Urothelium cell line (cell line): ENCODE data around the gene CNTRL.

ENCODE experiments used
- DNase-seq: peaks from one replicate; pipeline ENCODE4 v3.0.0; 2011; ENCODE audit warnings: low spot score, mixed read lengths
- FAIRE-seq: peaks from 2 replicates; lab custom pipeline; 2011; peaks lifted over from hg19 to GRCh38; lab: Jason Lieb, UNC

Gene CNTRL

GRCh38 chr9:121199921-121200320, 125.2 kb downstream of the CNTRL start:
- FAIRE-seq (no peak), DNase-seq (no peak)

- DNase-seq (no peak), FAIRE-seq (no peak)
These were observed 125.6 kb downstream of the CNTRL start for GRCh38 chr9:121200356-121200755.

- FAIRE-seq (no peak), DNase-seq (peak; percentile 25)
These were observed 126.4 kb downstream of the CNTRL start for GRCh38 chr9:121201045-121201737.

GRCh38 chr9:121201738-121202533, 127.2 kb downstream of the CNTRL start, which contains the start of gene RAB14:
TSS of gene RAB14 (minus strand) at chr9:121201869. CDS start at chr9:121193412, 8,457 bp downstream.
- DNase-seq (peak; percentile 99), FAIRE-seq (no peak)

- FAIRE-seq: no peak
These were observed 129.4 kb downstream of the CNTRL start for GRCh38 chr9:121204121-121204520.

GRCh38 chr9:121204611-121205010, 129.9 kb downstream of the CNTRL start:
- DNase-seq (no peak), FAIRE-seq (no peak)

More at GRCh38 chr9:121204121-121204520, 129.4 kb downstream of the CNTRL start:
- no peak for DNase-seq

- FAIRE-seq: no peak
These were observed 132.0 kb downstream of the CNTRL start for GRCh38 chr9:121206516-121207370.

GRCh38 chr9:121207371-121207940, 132.7 kb downstream of the CNTRL start:
- no peak for DNase-seq
- FAIRE-seq: no peak

More at GRCh38 chr9:121206516-121207370, 132.0 kb downstream of the CNTRL start:
- no peak for DNase-seq

GRCh38 chr9:121210536-121210935, 135.8 kb downstream of the CNTRL start:
- FAIRE-seq (no peak), DNase-seq (no peak)

GRCh38 chr9:121213136-121213806, 138.5 kb downstream of the CNTRL start:
- FAIRE-seq (no peak), DNase-seq (peak; percentile 84)

GRCh38 chr9:121214005-121214404, 139.2 kb downstream of the CNTRL start:
- FAIRE-seq (no peak), DNase-seq (no peak)

GRCh38 chr9:121216271-121216805, 141.6 kb downstream of the CNTRL start:
- FAIRE-seq (no peak), DNase-seq (no peak)

- DNase-seq (no peak), FAIRE-seq (no peak)
These were observed 143.0 kb downstream of the CNTRL start for GRCh38 chr9:121217609-121218292.

- FAIRE-seq: no peak
- DNase-seq: no peak
These were observed 143.7 kb downstream of the CNTRL start for GRCh38 chr9:121218357-121219027.

- no peak for FAIRE-seq
- DNase-seq: no peak
These were observed 144.8 kb downstream of the CNTRL start for GRCh38 chr9:121219530-121219929.

- no peak for FAIRE-seq
- no peak for DNase-seq
These were observed 146.4 kb downstream of the CNTRL start for GRCh38 chr9:121220996-121221663.

GRCh38 chr9:121221664-121222055, 146.9 kb downstream of the CNTRL start:
- FAIRE-seq (no peak), DNase-seq (no peak)

GRCh38 chr9:121222524-121223171, 147.9 kb downstream of the CNTRL start:
- FAIRE-seq (no peak), DNase-seq (no peak)
